Measurements from ENCODE around the gene GALNS.

GRCh38 chr16:88892065-88892464 lies 35.3 kb upstream of the GALNS start:
- TF ChIP-seq, protein P1, sequence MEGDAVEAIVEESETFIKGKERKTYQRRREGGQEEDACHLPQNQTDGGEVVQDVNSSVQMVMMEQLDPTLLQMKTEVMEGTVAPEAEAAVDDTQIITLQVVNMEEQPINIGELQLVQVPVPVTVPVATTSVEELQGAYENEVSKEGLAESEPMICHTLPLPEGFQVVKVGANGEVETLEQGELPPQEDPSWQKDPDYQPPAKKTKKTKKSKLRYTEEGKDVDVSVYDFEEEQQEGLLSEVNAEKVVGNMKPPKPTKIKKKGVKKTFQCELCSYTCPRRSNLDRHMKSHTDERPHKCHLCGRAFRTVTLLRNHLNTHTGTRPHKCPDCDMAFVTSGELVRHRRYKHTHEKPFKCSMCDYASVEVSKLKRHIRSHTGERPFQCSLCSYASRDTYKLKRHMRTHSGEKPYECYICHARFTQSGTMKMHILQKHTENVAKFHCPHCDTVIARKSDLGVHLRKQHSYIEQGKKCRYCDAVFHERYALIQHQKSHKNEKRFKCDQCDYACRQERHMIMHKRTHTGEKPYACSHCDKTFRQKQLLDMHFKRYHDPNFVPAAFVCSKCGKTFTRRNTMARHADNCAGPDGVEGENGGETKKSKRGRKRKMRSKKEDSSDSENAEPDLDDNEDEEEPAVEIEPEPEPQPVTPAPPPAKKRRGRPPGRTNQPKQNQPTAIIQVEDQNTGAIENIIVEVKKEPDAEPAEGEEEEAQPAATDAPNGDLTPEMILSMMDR (IDR thresholded peaks at IDR 0.05; ENCODE audit: poor library complexity, severe bottlenecking) = no peak
- TF ChIP-seq, protein P2, sequence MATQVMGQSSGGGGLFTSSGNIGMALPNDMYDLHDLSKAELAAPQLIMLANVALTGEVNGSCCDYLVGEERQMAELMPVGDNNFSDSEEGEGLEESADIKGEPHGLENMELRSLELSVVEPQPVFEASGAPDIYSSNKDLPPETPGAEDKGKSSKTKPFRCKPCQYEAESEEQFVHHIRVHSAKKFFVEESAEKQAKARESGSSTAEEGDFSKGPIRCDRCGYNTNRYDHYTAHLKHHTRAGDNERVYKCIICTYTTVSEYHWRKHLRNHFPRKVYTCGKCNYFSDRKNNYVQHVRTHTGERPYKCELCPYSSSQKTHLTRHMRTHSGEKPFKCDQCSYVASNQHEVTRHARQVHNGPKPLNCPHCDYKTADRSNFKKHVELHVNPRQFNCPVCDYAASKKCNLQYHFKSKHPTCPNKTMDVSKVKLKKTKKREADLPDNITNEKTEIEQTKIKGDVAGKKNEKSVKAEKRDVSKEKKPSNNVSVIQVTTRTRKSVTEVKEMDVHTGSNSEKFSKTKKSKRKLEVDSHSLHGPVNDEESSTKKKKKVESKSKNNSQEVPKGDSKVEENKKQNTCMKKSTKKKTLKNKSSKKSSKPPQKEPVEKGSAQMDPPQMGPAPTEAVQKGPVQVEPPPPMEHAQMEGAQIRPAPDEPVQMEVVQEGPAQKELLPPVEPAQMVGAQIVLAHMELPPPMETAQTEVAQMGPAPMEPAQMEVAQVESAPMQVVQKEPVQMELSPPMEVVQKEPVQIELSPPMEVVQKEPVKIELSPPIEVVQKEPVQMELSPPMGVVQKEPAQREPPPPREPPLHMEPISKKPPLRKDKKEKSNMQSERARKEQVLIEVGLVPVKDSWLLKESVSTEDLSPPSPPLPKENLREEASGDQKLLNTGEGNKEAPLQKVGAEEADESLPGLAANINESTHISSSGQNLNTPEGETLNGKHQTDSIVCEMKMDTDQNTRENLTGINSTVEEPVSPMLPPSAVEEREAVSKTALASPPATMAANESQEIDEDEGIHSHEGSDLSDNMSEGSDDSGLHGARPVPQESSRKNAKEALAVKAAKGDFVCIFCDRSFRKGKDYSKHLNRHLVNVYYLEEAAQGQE (IDR thresholded peaks at IDR 0.05; ENCODE audit: borderline replicate concordance) = no peak
- TF ChIP-seq EP300 (conservative IDR thresholded peaks at IDR 0.05; ENCODE audit: poor library complexity, severe bottlenecking) (no peak), TAF1 (IDR thresholded peaks at IDR 0.05; ENCODE audit: low read depth) (no peak), RAD21 (conservative IDR thresholded peaks at IDR 0.05) (no peak), POLR2AphosphoS5 (IDR thresholded peaks at IDR 0.05) (no peak), EZH2 (IDR thresholded peaks at IDR 0.05; ENCODE audit: borderline replicate concordance, insufficient read depth, low read length, poor library complexity, severe bottlenecking) (no peak), MXI1 (conservative IDR thresholded peaks at IDR 0.05; ENCODE audit: poor library complexity, severe bottlenecking) (no peak), SMC3 (conservative IDR thresholded peaks at IDR 0.05; ENCODE audit: poor library complexity) (no peak)
